Measurements from ENCODE around the gene BCL6. TPM values are rescaled to one million over a fixed set of nuclear protein-coding genes. Genes with fewer than 3 reads are reported as not detected.

Gene BCL6
- total RNA-seq, 1 donor from 2014 or later: 8.9 TPM

DNA sequence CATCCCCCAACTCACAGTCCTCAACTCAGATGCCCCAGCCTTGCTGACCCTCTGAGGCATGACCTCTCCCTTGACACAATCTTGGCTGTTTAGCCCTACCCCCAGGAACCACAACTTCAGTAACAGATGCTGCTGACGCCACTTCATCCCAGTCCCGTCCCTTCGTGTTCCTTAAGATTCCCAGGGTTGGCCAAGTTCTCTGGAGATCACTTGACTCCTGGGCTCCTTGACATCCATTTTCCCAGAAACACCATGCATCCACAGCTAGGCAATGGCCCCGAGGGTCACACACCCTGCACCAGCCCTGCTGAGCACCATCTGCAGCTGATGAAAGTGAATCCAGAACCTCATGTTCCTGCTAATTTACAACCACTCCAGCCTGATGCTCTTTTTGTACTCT, 49.8 kb downstream of the BCL6 start:
- Histone ChIP-seq H3K27me3 (ENCODE audit: control insufficient read depth, insufficient read depth, low read length) (peaks cover 2% of the 10 kb centered on the region), H3K4me3 (ENCODE audit: low read depth, low read length) (no peak overlapping the region), H3K36me3 (ENCODE audit: control insufficient read depth, insufficient read depth, low read length) (no peaks in the 10 kb centered on the region)
- TF ChIP-seq, protein P1, sequence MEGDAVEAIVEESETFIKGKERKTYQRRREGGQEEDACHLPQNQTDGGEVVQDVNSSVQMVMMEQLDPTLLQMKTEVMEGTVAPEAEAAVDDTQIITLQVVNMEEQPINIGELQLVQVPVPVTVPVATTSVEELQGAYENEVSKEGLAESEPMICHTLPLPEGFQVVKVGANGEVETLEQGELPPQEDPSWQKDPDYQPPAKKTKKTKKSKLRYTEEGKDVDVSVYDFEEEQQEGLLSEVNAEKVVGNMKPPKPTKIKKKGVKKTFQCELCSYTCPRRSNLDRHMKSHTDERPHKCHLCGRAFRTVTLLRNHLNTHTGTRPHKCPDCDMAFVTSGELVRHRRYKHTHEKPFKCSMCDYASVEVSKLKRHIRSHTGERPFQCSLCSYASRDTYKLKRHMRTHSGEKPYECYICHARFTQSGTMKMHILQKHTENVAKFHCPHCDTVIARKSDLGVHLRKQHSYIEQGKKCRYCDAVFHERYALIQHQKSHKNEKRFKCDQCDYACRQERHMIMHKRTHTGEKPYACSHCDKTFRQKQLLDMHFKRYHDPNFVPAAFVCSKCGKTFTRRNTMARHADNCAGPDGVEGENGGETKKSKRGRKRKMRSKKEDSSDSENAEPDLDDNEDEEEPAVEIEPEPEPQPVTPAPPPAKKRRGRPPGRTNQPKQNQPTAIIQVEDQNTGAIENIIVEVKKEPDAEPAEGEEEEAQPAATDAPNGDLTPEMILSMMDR (IDR thresholded peaks at IDR 0.05; ENCODE audit: insufficient read depth, low read length, poor library complexity, severe bottlenecking): no peak
- DNase-seq (ENCODE audit: low read depth): no peak

DNA sequence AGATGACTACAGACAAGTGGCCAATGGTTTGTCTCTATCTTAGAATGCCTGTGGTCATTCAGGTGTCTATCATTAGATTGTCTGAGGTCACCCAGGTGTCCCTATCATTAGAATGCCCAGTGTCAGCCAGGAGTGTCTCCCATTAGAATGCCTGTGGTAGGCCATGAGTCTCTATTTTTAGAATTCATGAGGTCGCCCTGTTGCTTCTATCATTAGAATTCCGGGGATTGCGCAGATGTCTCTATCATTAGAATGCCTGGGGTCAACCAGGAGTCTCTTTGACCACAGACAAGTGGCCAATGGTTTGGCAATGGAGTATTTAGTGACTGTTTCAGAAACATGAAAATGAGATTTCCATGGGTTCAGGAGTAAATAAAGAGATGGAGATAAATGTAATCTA, 50.5 kb downstream of the BCL6 start:
- TF ChIP-seq, protein P1 (IDR thresholded peaks at IDR 0.05; ENCODE audit: insufficient read depth, low read length, poor library complexity, severe bottlenecking): no peak
- Histone ChIP-seq H3K27me3 (ENCODE audit: control insufficient read depth, insufficient read depth, low read length) (peaks cover 2% of the 10 kb centered on the region), H3K4me3 (ENCODE audit: low read depth, low read length) (no peak overlapping the region), H3K36me3 (ENCODE audit: control insufficient read depth, insufficient read depth, low read length) (no peaks in the 10 kb centered on the region)
- DNase-seq (ENCODE audit: low read depth): no peak

GRCh38 chr3:187693431-187693830, 51.8 kb downstream of the BCL6 start:
- Histone ChIP-seq H3K4me3 (ENCODE audit: low read depth, low read length) (no peak overlapping the region), H3K27me3 (ENCODE audit: control insufficient read depth, insufficient read depth, low read length) (peaks cover 2% of the 10 kb centered on the region), H3K36me3 (ENCODE audit: control insufficient read depth, insufficient read depth, low read length) (no peaks in the 10 kb centered on the region)
- TF ChIP-seq, protein P1 (IDR thresholded peaks at IDR 0.05; ENCODE audit: insufficient read depth, low read length, poor library complexity, severe bottlenecking): no peak
- DNase-seq (ENCODE audit: low read depth): no peak

DNA sequence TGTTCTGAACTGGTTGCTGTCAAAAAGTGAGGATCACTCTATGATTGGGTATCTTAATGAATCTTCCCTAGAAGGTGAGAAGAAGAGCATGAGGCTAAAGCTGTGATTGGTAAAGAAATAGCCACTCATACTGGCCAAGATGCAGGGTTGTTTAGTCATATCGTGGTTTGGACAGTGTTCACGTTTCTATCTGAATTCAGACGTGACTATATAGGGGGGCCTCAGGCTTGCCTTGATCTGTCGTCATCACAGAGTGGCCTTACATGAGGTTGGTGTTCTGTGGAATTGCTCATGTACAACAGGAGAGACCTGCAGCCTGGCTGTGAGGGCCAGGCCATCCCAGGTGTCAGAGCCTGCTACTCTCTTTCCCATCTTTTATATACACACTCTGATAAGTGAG, 55.3 kb downstream of the BCL6 start:
- no peak for DNase-seq (ENCODE audit: low read depth)

GRCh38 chr3:187686621-187687273, 58.5 kb downstream of the BCL6 start:
- H3K36me3 ChIP-seq (ENCODE audit: control insufficient read depth, insufficient read depth, low read length): no peaks in the 10 kb centered on the region
- no peak overlapping the region for H3K4me3 ChIP-seq (ENCODE audit: low read depth, low read length)
- TF ChIP-seq, protein P1 (IDR thresholded peaks at IDR 0.05; ENCODE audit: insufficient read depth, low read length, poor library complexity, severe bottlenecking): no peak
- no peak for DNase-seq (ENCODE audit: low read depth)
- no peaks in the 10 kb centered on the region for H3K27me3 ChIP-seq (ENCODE audit: control insufficient read depth, insufficient read depth, low read length)

More for the DNA sequence above, 55.3 kb downstream of the BCL6 start:
- H3K36me3 ChIP-seq (ENCODE audit: control insufficient read depth, insufficient read depth, low read length): no peaks in the 10 kb centered on the region
- no peaks in the 10 kb centered on the region for H3K27me3 ChIP-seq (ENCODE audit: control insufficient read depth, insufficient read depth, low read length)
- TF ChIP-seq, protein P1 (IDR thresholded peaks at IDR 0.05; ENCODE audit: insufficient read depth, low read length, poor library complexity, severe bottlenecking): no peak
- H3K4me3 ChIP-seq (ENCODE audit: low read depth, low read length): no peak overlapping the region

- Histone ChIP-seq H3K36me3 (ENCODE audit: control insufficient read depth, insufficient read depth, low read length) (no peaks in the 10 kb centered on the region), H3K27me3 (ENCODE audit: control insufficient read depth, insufficient read depth, low read length) (no peaks in the 10 kb centered on the region), H3K4me3 (ENCODE audit: low read depth, low read length) (no peak overlapping the region)
- no peak for DNase-seq (ENCODE audit: low read depth)
- TF ChIP-seq, protein P1 (IDR thresholded peaks at IDR 0.05; ENCODE audit: insufficient read depth, low read length, poor library complexity, severe bottlenecking): no peak
Measured at GRCh38 chr3:187685948-187686347, 59.3 kb downstream of the BCL6 start.
